Glutamatergic neuron (in vitro differentiated cells): ENCODE results near the gene HHIPL1. TPM values are rescaled to one million over a fixed set of nuclear protein-coding genes. Genes with fewer than 3 reads are reported as not detected.
A peak's percentile ranks its signal among the peaks of the same experiment; 100 is the strongest.

ENCODE experiments used
- DNase-seq: peaks from one replicate; pipeline ENCODE4 v3.0.0; 2022
- H3K27ac Mint-ChIP-seq: one replicate; pipeline ENCODE4 v1.8.0; 2020; ENCODE audit warnings: mild to moderate bottlenecking, mixed read lengths, inconsistent platforms; ENCODE audit not compliant: unreplicated experiment
- H3K27me3 Mint-ChIP-seq: one replicate; pipeline ENCODE4 v1.8.0; 2020; ENCODE audit warnings: mild to moderate bottlenecking, moderate library complexity, mixed read lengths, inconsistent platforms; ENCODE audit not compliant: unreplicated experiment
- H3K36me3 Mint-ChIP-seq: one replicate; pipeline ENCODE4 v1.8.0; 2020; ENCODE audit warnings: mild to moderate bottlenecking, mixed read lengths, inconsistent platforms; ENCODE audit not compliant: unreplicated experiment
- H3K4me1 Mint-ChIP-seq: one replicate; pipeline ENCODE4 v1.8.0; 2020; ENCODE audit warnings: mild to moderate bottlenecking, low read depth, mixed read lengths, inconsistent platforms; ENCODE audit not compliant: unreplicated experiment
- H3K4me3 Mint-ChIP-seq: one replicate; pipeline ENCODE4 v1.8.0; 2020; ENCODE audit warnings: mild to moderate bottlenecking, mixed read lengths, inconsistent platforms; ENCODE audit not compliant: unreplicated experiment
- H3K9me3 Mint-ChIP-seq: one replicate; pipeline ENCODE4 v1.8.0; 2020; ENCODE audit warnings: mild to moderate bottlenecking, moderate library complexity, mixed read lengths, inconsistent platforms; ENCODE audit not compliant: unreplicated experiment
- total RNA-seq: library from RNA; stranded (reverse); fragmentation: NEBNext Ultra II Directional; extraction: Animal tissue kit (Norgen Biotek cat#: 25700); gene quantifications from one replicate; pipeline ENCODE4 v1.2.1, GENCODE V29; 2021; ENCODE audit not compliant: unreplicated experiment
- TF ChIP-seq, protein P1 (sequence below): fragments of 200-600 bp; sonication (generic); IDR thresholded peaks from one replicate; pipeline ENCODE4 v1.5.0; 2021; ENCODE audit not compliant: partially characterized antibody, unreplicated experiment

HHIPL1 gene
- total RNA-seq, 1 donor from 2014 or later: 0.47 TPM

DNA sequence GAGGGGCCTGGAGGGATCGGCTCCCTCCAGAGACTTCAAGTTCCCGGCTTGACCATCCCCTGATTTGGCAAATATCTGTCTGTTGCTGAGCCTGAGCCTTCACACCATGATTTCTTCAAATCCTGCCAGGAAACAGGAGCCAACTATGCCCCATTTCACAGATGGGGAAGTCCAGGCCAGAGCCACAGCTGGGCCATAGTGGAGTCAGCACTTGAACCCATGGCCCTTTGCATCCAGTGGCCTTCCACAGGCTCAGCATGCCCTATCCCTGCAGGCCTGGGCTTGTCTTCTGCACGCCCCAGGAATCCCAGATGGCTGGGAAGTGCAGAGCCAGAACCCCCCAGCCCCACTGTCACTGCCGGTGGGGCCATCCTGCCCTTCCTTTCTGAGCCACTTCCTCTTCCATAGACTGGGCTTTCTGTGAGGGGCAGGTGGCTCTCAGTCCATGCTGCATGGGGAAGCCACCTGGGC is 84.1 kb downstream of the HHIPL1 start:
- TF ChIP-seq, protein P1, sequence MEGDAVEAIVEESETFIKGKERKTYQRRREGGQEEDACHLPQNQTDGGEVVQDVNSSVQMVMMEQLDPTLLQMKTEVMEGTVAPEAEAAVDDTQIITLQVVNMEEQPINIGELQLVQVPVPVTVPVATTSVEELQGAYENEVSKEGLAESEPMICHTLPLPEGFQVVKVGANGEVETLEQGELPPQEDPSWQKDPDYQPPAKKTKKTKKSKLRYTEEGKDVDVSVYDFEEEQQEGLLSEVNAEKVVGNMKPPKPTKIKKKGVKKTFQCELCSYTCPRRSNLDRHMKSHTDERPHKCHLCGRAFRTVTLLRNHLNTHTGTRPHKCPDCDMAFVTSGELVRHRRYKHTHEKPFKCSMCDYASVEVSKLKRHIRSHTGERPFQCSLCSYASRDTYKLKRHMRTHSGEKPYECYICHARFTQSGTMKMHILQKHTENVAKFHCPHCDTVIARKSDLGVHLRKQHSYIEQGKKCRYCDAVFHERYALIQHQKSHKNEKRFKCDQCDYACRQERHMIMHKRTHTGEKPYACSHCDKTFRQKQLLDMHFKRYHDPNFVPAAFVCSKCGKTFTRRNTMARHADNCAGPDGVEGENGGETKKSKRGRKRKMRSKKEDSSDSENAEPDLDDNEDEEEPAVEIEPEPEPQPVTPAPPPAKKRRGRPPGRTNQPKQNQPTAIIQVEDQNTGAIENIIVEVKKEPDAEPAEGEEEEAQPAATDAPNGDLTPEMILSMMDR: no peak
- H3K27ac Mint-ChIP-seq: no peak overlapping the region
- H3K27me3 Mint-ChIP-seq: peaks cover 7% of the 10 kb centered on the region
- DNase-seq: peak; percentile 10
- H3K4me3 Mint-ChIP-seq: no peak overlapping the region
- H3K4me1 Mint-ChIP-seq: peaks cover 4% of the 10 kb centered on the region
- H3K36me3 Mint-ChIP-seq: no peaks in the 10 kb centered on the region
- peaks cover 5% of the 10 kb centered on the region for H3K9me3 Mint-ChIP-seq

Other genes starting within 250 kb of the HHIPL1 start
- gene SETD3, start 164.3 kb upstream of the HHIPL1 start, total RNA-seq: 46.2 TPM
- 47.2 TPM for gene CCNK, start 163.7 kb upstream of the HHIPL1 start, total RNA-seq
- gene CCDC85C, start 40.9 kb upstream of the HHIPL1 start, total RNA-seq: 32.3 TPM
- 2.1 TPM for gene CYP46A1, start 39.2 kb downstream of the HHIPL1 start, total RNA-seq
- 73.6 TPM for gene EML1, start 148.3 kb downstream of the HHIPL1 start, total RNA-seq